ENCODE data around the gene UNC79. TPM values are rescaled to one million over a fixed set of nuclear protein-coding genes. Genes with fewer than 3 reads are reported as not detected.

The UNC79 gene
- total RNA-seq, 1 donor from 2014 or later, result 2.2 TPM

GRCh38 chr14:93582516-93582915, 151.8 kb downstream of the UNC79 start:
- H3K27ac ChIP-seq, result no peak overlapping the region
- Mint-ChIP-seq H3K4me3 (no peak overlapping the region), H3K9me3 (no peaks in the 10 kb centered on the region), H3K27ac (no peak overlapping the region), H3K4me1 (peaks cover 7% of the 10 kb centered on the region), H3K27me3 (ENCODE audit: insufficient read depth, low read depth) (no peaks in the 10 kb centered on the region), H3K36me3 (no peaks in the 10 kb centered on the region)
- no peak overlapping the region for H2AFZ ChIP-seq (replicated peaks)
- TF ChIP-seq EZH2 (IDR thresholded peaks at IDR 0.05), result no peak
- no peak for TF ChIP-seq CTCF (IDR thresholded peaks at IDR 0.05)
- no peak for TF ChIP-seq EZH2phosphoT487 (IDR thresholded peaks at IDR 0.05)
- no peaks in the 10 kb centered on the region for H4K20me1 ChIP-seq (ENCODE audit: low read depth)
- no peaks in the 10 kb centered on the region for H3K9me3 ChIP-seq (ENCODE audit: low read depth)
- no peaks in the 10 kb centered on the region for H3K4me1 ChIP-seq
- no peaks in the 10 kb centered on the region for H3K27me3 ChIP-seq
- no peak overlapping the region for H3K4me2 ChIP-seq
- no peaks in the 10 kb centered on the region for H3K36me3 ChIP-seq
- no peak overlapping the region for H3K9ac ChIP-seq
- H3K4me3 ChIP-seq, result no peak overlapping the region
- H3F3A ChIP-seq (ENCODE audit: low read depth), result peaks cover 12% of the 10 kb centered on the region
- no peaks in the 10 kb centered on the region for H3K79me2 ChIP-seq (ENCODE audit: low read depth)
- DNase-seq (ENCODE audit: low spot score), result peak; percentile 22

GRCh38 chr14:93587330-93587729, 156.6 kb downstream of the UNC79 start:
- no peaks in the 10 kb centered on the region for H3K27me3 ChIP-seq
- no peak overlapping the region for H3K4me3 Mint-ChIP-seq
- no peak overlapping the region for H2AFZ ChIP-seq (replicated peaks)
- H3K9me3 Mint-ChIP-seq, result peaks cover 3% of the 10 kb centered on the region
- H3K9me3 ChIP-seq (ENCODE audit: low read depth), result no peaks in the 10 kb centered on the region
- no peak for TF ChIP-seq EZH2 (IDR thresholded peaks at IDR 0.05)
- TF ChIP-seq EZH2phosphoT487 (IDR thresholded peaks at IDR 0.05), result no peak
- TF ChIP-seq CTCF (IDR thresholded peaks at IDR 0.05), result no peak
- H3K4me1 Mint-ChIP-seq, result peaks cover 7% of the 10 kb centered on the region
- H3K36me3 Mint-ChIP-seq, result no peaks in the 10 kb centered on the region
- H3F3A ChIP-seq (ENCODE audit: low read depth), result peaks cover 12% of the 10 kb centered on the region
- H3K4me1 ChIP-seq, result no peaks in the 10 kb centered on the region
- no peak overlapping the region for H3K9ac ChIP-seq
- no peak overlapping the region for H3K4me2 ChIP-seq
- H3K4me3 ChIP-seq, result no peak overlapping the region
- no peak for DNase-seq (ENCODE audit: low spot score)
- no peaks in the 10 kb centered on the region for H3K27me3 Mint-ChIP-seq (ENCODE audit: insufficient read depth, low read depth)
- no peaks in the 10 kb centered on the region for H3K79me2 ChIP-seq (ENCODE audit: low read depth)
- H3K27ac ChIP-seq, result no peak overlapping the region
- no peak overlapping the region for H3K27ac Mint-ChIP-seq
- no peaks in the 10 kb centered on the region for H4K20me1 ChIP-seq (ENCODE audit: low read depth)
- H3K36me3 ChIP-seq, result no peaks in the 10 kb centered on the region

- TF ChIP-seq EZH2phosphoT487 (IDR thresholded peaks at IDR 0.05) (no peak), EZH2 (IDR thresholded peaks at IDR 0.05) (no peak), CTCF (IDR thresholded peaks at IDR 0.05) (no peak)
- DNase-seq (ENCODE audit: low spot score), result no peak
- no peak overlapping the region for H2AFZ ChIP-seq (replicated peaks)
- Mint-ChIP-seq H3K27ac (no peak overlapping the region), H3K36me3 (no peaks in the 10 kb centered on the region), H3K27me3 (ENCODE audit: insufficient read depth, low read depth) (no peaks in the 10 kb centered on the region), H3K4me1 (no peaks in the 10 kb centered on the region), H3K9me3 (peaks cover 3% of the 10 kb centered on the region), H3K4me3 (no peak overlapping the region)
- H3K27me3 ChIP-seq, result no peaks in the 10 kb centered on the region
- H3K79me2 ChIP-seq (ENCODE audit: low read depth), result no peaks in the 10 kb centered on the region
- no peaks in the 10 kb centered on the region for H4K20me1 ChIP-seq (ENCODE audit: low read depth)
- no peak overlapping the region for H3K9ac ChIP-seq
- H3K9me3 ChIP-seq (ENCODE audit: low read depth), result no peaks in the 10 kb centered on the region
- H3K36me3 ChIP-seq, result no peaks in the 10 kb centered on the region
- H3K4me2 ChIP-seq, result no peak overlapping the region
- no peak overlapping the region for H3K27ac ChIP-seq
- no peaks in the 10 kb centered on the region for H3K4me1 ChIP-seq
- H3K4me3 ChIP-seq, result no peak overlapping the region
- no peaks in the 10 kb centered on the region for H3F3A ChIP-seq (ENCODE audit: low read depth)
Observed at GRCh38 chr14:93591506-93591905, 160.8 kb downstream of the UNC79 start.
